K562 (cell line): ENCODE data around the gene APOM. TPM values are rescaled to one million over a fixed set of nuclear protein-coding genes. Genes with fewer than 3 reads are reported as not detected.
A peak's percentile ranks its signal among the peaks of the same experiment; 100 is the strongest.

ENCODE experiments used
- ARID3B ChIP-seq: fragments of 250-450 bp; sonication (Bioruptor Pico); IDR thresholded peaks from 2 replicates; pipeline ENCODE4 v1.4.0; 2020; ENCODE audit warnings: borderline replicate concordance
- C11orf30 ChIP-seq: fragments of 450-650 bp; IDR thresholded peaks from 2 replicates; pipeline ENCODE4 v1.6.1; 2016; ENCODE audit warnings: low read depth, mild to moderate bottlenecking
- COPS2 ChIP-seq: fragments of 450-650 bp; conservative IDR thresholded peaks from 2 replicates; pipeline ENCODE4 v1.6.1; 2016; ENCODE audit warnings: mild to moderate bottlenecking, moderate library complexity
- DDX20 ChIP-seq: fragments of 450-650 bp; IDR thresholded peaks from 2 replicates; pipeline ENCODE4 v1.6.1; 2016; ENCODE audit warnings: missing genetic modification characterization, low read depth, mild to moderate bottlenecking, missing compliant biosample characterization, moderate library complexity
- EGR1 ChIP-seq: fragments of 450-650 bp; conservative IDR thresholded peaks from 2 replicates; pipeline ENCODE4 v1.6.1; 2017; ENCODE audit warnings: mild to moderate bottlenecking
- GABPB1 ChIP-seq: sonication (generic); formaldehyde crosslinking; IDR thresholded peaks from 2 replicates; pipeline ENCODE4 v1.8.0; 2022; ENCODE audit warnings: mild to moderate bottlenecking, missing genetic modification reagents
- ILK ChIP-seq: fragments of 450-650 bp; IDR thresholded peaks from 2 replicates; pipeline ENCODE4 v1.6.1; 2016; ENCODE audit warnings: missing genetic modification characterization, low read depth, mild to moderate bottlenecking, missing compliant biosample characterization, moderate library complexity, borderline replicate concordance
- MAFF ChIP-seq: IDR thresholded peaks from 2 replicates; pipeline ENCODE4 v1.6.1; 2012; ENCODE audit warnings: low read length, improper control_type of control experiment
- MCM3 ChIP-seq: fragments of 450-650 bp; IDR thresholded peaks from 2 replicates; pipeline ENCODE4 v1.6.1; 2016
- MEF2D ChIP-seq: conservative IDR thresholded peaks from 2 replicates; pipeline ENCODE4 v1.6.1; 2016; ENCODE audit warnings: low read depth, missing genetic modification characterization, missing compliant biosample characterization
- NKRF ChIP-seq: fragments of 450-650 bp; IDR thresholded peaks from 2 replicates; pipeline ENCODE4 v1.6.1; 2016; ENCODE audit warnings: borderline replicate concordance
- REST ChIP-seq, 2 experiments: fragments of 450-650 bp; formaldehyde crosslinking in 1 of 2; IDR thresholded peaks; 2 replicates each; pipeline versions ENCODE4 v1.4.0 to v1.6.1; 2014 to 2020; ENCODE audit warnings: mild to moderate bottlenecking in 2 of 2, borderline replicate concordance in 1 of 2, low read depth in 1 of 2
- SIRT6 ChIP-seq: IDR thresholded peaks from one replicate; pipeline ENCODE4 v1.6.1; 2012; ENCODE audit warnings: low read depth, mild to moderate bottlenecking, control low read depth, inconsistent platforms, low read length, moderate library complexity
- SMARCB1 ChIP-seq: IDR thresholded peaks from 2 replicates; pipeline ENCODE4 v1.6.1; 2011; ENCODE audit warnings: improper control_type of control experiment, low read depth; ENCODE audit not compliant: insufficient read length
- TCF15 ChIP-seq: fragments of 250-450 bp; sonication (Bioruptor Pico); IDR thresholded peaks from 2 replicates; pipeline ENCODE4 v1.8.0; 2022; ENCODE audit warnings: moderate library complexity, mild to moderate bottlenecking, inconsistent platforms
- polyA plus RNA-seq, 8 experiments: library from polyadenylated mRNA; depleted of rRNA in 4 of 8; stranded (reverse) in 5 of 8; unstranded in 3 of 8; fragments of >200 nt; fragmentation: Nextera tagmentation in 2 of 8; fragmentation: Illumina TruSeq in 1 of 8; extraction: Ambion mirVana in 2 of 8; extraction: Trizol in 1 of 8; gene quantifications; 2 replicates each; pipeline versions ENCODE4 v1.2.1 to v1.2.3, GENCODE V29; 2011 to 2014; ENCODE audit warnings: inconsistent platforms in 1 of 8, missing spikeins in 1 of 8
- total RNA-seq, 7 experiments: library from RNA; depleted of rRNA in 6 of 7; stranded (reverse); fragments of >200 nt in 6 of 7; fragmentation: Illumina TruSeq in 2 of 7; extraction: Trizol in 2 of 7; gene quantifications; 2 replicates each; pipeline versions ENCODE4 v1.2.1 to v1.2.3, GENCODE V29; 2011 to 2021; ENCODE audit warnings: low replicate concordance in 1 of 7

Gene APOM
- total and polyA plus RNA-seq, 9 of the 15 experiments (the other 6 are each of a cell fraction or from before 2014, with no cell fraction given) = 5.7 to 24.3 (median 10.4) TPM

GRCh38 chr6:31663961-31664789 lies 8.5 kb downstream of the APOM start (continued):
- TF ChIP-seq ARID3B (CRISPR knock-in tag) (no peak; the same call in 1 of the 2 replicates), TCF15 (CRISPR knock-in tag) (0 out of 2 replicates have a peak, but pooled peaks have one; percentile 70), MEF2D (tag) (no peak), MCM3 (no peak), COPS2 (no peak), EGR1 (no peak), C11orf30 (no peak), SIRT6 (no peak), GABPB1 (CRISPR knock-in tag) (peak; percentile 79), REST (IDR thresholded peaks at IDR 0.05; ENCODE audit: borderline replicate concordance) (no peak; the same call in 1 of the 2 replicates), REST (CRISPR knock-in tag; IDR thresholded peaks at IDR 0.05; ENCODE audit: low read depth) (no peak), MAFF (peak; percentile 5; the same call in 1 of the 2 replicates), NKRF (peak; percentile 38), ILK (tag) (no peak), SMARCB1 (no peak), DDX20 (tag) (no peak)
